GM19238 (cell line): ENCODE data around the gene CAST.

Experiments used
- DNase-seq: peaks from one replicate; pipeline ENCODE4 v3.0.0; 2011; ENCODE audit warnings: low spot score; ENCODE audit not compliant: insufficient read length

Gene CAST

GRCh38 chr5:96641368-96642280, 20.6 kb upstream of the CAST start:
- DNase-seq, result no peak

GRCh38 chr5:96642281-96642640, 19.9 kb upstream of the CAST start:
- DNase-seq, result no peak

DNA sequence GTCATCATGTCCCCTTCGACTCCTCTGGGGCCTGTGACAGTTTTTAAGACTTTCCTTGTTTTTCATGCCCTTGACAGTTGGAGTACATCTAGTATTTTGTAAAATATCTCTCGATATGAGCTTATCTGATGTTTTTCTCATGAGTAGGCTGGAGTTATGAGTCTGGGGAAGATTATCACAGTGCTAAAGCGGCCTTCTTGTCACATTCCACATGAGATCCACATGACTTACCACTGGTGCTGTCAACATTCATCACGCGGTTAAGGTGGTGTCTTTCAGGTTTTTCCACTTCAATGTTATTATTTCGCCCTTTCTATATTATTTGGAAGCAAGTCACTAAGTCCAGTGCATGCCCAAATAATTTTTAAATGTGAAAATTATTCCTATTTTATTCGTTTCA, 17.1 kb upstream of the CAST start:
- DNase-seq, result no peak

GRCh38 chr5:96648023-96648422, 14.2 kb upstream of the CAST start:
- DNase-seq, result no peak

DNA sequence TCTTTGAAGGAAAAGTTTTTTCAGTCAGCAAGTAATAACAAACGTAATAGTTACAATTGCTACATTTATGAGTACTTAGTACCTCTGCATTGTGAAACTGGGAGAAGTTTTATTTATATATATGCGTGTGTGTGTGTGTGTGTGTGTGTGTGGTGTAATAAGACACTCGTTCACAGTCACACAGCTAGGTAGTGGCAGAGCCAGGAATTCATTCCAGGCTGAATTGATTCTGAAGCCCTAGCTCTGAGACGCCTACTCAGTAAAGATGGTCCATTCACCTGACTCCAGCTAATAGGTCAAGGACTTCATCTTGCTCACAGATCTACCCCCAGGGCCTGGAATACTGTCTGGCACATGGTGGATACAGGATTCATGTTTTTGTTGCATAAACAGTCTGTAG, 13.6 kb upstream of the CAST start:
- DNase-seq, result no peak

DNA sequence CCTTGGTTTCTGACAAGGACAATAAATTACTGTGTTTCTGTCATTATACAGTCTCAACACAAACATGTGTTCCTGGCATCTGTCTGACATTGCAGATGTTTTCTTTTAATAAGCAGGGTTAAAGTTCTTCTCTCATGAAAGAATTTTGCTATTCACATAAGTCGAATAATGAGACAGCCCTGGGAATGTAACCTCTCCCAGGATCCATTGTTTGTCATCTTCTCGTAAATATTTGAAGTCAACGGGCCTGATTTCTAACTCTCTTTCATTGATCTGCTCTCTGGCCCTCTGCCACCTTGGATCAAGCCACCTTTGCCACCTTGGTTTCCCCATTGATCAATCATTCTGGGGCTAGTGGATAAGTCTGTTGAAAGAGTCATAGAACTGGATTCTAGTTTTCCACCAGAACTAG, 12.9 kb upstream of the CAST start:
- no peak for DNase-seq

DNA sequence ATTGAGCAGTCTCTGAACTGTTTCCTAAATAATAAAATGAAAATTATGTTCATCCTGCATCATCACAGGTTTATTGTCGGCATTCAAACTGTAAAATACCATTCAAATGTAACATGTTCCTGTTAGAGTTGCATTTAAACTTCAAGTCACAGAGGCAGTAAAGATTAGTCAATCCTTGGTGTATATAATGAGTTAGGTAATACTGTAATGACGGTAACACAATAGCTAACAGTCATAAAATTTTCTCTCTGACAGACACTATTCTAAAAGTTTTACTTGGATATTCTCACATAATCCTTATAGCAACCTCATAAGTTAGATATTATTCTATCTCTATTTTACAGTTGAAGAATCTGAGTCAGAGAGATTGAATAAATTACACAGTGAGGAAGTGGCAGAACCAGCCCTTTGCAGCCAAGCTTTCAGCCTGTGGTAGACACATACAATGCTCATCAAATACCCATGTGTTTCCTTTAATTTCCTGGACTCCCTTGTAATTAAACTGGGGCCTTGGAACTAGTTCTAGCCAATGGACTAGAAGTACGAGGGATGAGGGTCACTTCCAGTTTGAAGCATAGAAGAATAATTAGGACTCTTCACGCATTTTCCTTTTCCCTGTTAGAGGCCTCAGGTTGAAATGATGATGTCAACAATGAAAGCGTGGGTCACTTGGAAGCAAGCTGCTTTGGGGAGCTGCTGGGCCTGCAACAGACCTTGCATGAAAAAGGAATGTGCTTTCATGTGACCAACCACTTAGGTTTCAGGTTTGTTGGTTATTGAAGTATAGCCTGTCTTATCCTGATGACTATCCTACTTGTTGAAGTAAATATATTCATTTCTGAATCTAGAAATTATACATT, 12.3 kb upstream of the CAST start:
- no peak for DNase-seq

DNA sequence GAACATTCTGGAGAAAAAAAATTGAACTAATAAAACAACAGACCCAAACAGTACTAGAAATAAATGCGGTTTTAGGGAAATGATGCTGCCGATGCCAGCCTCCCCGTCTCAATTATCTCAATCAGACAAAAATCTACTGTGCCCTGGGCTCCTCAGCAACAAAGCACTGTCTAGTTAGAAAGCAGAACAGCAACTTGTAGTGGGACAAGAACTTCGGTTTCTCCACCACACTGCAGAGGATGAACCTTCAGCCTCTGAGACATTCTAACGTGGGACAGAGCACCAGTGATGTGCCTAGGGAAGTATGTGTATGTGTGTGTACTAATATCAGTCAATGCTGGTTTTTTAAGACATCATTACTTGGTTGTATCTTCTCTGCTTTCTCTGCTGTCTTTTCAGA, 11.1 kb upstream of the CAST start:
- no peak for DNase-seq

DNA sequence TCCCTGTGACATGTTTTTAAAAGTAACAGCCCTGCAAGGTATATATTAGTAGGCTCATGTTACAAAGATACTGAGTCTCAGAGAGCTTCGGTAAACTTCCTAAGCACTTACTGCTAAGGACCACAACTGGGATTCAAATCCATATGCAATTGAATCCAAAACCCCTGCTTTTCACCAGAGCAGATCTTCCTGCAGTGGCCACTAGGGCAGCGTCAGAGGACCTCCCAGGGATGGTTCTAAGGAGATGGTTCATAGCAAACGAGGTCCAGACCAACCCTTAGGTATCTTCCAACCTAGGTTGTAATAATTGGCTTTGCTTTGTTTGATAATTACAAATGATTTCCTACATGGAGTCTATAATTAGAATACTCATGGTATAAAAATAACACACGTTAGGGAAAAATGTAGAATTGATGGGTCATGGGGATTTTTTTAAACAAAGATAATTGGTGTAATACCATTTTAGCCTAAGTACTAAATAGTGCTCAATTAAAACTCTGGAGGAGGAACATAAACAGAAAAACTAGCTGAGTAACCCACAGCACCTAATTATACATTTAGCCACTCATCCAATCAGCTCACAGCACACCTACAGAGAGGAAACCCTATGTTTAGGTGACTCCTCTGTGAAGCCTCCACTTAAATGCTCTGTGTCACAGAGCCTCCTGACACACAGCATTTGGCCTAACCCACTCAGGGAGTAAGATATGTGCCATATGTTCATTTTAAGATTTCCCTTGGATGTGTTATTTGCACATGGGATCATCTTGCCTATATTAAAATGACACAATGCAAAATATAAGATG, 10.0 kb upstream of the CAST start:
- no peak for DNase-seq

- DNase-seq, result no peak
Measured at GRCh38 chr5:96652769-96653454, 9.3 kb upstream of the CAST start.

DNA sequence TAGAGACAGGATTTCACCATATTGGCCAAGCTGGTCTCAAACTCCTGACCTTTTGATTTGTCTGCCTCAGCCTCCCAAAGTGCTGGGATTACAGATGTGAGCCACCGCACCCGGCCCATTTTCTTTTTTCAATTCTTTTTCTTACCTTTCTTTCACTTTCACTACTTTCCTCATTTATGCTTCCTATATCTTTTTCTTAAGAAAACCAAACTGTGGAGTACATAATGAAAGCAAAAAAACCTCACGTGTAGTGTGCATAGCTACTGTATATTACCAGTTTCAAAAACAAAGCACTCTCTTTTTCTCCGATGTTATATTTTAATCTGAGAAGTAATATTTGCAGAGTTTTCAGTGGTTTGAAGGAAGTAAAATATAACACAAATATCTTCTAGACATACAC, 8.0 kb upstream of the CAST start:
- DNase-seq, result no peak

- no peak for DNase-seq
Measured at GRCh38 chr5:96655085-96655484, 7.1 kb upstream of the CAST start.

- no peak for DNase-seq
Measured at GRCh38 chr5:96655506-96655905, 6.7 kb upstream of the CAST start.

DNA sequence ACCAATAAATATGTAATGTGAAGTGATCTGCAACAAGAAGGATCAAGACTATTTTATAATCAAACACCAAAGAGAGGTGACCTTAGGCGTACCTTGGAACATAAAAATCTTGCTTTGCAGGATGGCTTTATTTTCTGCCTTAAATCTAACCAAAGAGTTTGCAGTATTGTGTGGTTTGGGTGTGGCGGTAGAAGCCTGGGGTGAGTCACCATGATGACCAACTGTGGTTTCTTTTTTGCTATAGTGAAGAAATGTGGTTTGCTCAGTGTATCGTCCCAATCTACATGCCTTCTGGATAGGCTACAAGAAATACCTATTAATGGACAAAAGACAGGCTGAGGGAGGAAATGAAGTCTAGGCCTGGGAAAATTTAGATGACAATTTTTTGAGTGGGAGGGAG, 5.1 kb upstream of the CAST start:
- DNase-seq, result peak; percentile 23

- no peak for DNase-seq
Measured at GRCh38 chr5:96658272-96658671, 3.9 kb upstream of the CAST start.

GRCh38 chr5:96659170-96659569, 3.0 kb upstream of the CAST start:
- DNase-seq, result no peak

- DNase-seq, result peak; percentile 34
Measured at GRCh38 chr5:96660971-96661854, 963 bp upstream of the CAST start.

GRCh38 chr5:96662725-96663518, 746 bp downstream of the CAST start:
- peak; percentile 86 for DNase-seq

GRCh38 chr5:96663608-96664007, 1.4 kb downstream of the CAST start:
- DNase-seq, result no peak
